Astrocyte of the cerebellum (primary cell): ENCODE measurements around the gene SH3BP1.
A peak's percentile ranks its signal among the peaks of the same experiment; 100 is the strongest.
"Not testable (repeated sequence)": the region's sequence is repeated elsewhere in the genome, so short reads cannot be mapped to it uniquely, and the experiment has no call there.

Experiments
- DNase-seq: peaks from one replicate; pipeline ENCODE4 v3.0.0-alpha.2; 2011; ENCODE audit warnings: low read depth
- H3K4me3 ChIP-seq: 2 replicates; pipeline ENCODE4 v1.5.1; 2011; ENCODE audit warnings: mild to moderate bottlenecking, low read depth, low read length, moderate library complexity
- in situ Hi-C: cut with HindIII; loops from 2 replicates; pipeline ENCODE4 v1.10.0; 2017; ENCODE audit warnings: low sequenced_read_pairs
- TF ChIP-seq, protein P1 (sequence below): IDR thresholded peaks from 2 replicates; pipeline ENCODE4 v1.5.1; 2012; ENCODE audit warnings: low read length, low read depth, moderate library complexity, mild to moderate bottlenecking; ENCODE audit errors: missing control alignments

The SH3BP1 gene

DNA sequence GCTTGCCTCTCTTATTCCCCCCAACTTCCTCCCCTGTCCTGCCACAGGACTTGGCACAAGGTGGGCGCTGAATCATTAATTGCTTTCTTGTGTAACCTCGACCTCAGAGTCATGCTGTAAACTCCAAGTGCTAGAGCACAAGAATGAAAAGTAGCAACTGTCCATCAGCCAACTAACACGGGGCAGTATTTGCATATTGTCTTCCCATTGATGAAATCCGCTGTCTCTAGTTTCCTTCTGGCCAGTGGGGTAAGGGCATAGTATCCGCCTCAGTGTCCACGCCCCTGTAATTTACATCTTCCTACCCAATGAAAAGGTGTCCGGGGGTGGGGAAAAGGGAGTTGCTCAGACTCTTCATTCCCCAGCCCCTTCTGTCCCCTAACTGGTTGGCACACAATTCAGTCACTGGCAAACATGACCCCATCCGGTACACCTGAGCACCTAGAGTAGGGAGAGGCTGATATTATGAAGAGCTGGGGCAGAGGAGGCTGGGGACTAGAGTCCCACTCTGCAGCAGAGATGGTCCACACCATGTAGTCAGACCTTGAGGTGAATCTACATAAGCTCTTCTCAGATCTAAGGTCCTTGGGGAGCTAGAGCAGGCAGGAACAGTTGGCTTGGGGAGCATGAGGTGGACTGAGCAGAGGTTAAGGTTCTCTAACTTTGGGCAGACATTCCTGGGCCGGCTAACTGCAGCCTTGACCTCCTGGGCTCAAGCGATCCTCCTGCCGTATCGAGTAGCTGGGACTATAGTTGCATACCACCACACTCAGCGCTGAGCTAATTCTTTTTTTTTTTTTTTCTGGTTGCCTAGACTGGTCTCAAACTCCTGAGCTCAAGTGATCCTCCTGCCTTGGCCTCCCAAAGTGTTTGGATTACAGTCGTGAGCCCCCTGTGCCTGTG lies 37.7 kb upstream of the SH3BP1 start:
- DNase-seq: no peak
- TF ChIP-seq, protein P1, sequence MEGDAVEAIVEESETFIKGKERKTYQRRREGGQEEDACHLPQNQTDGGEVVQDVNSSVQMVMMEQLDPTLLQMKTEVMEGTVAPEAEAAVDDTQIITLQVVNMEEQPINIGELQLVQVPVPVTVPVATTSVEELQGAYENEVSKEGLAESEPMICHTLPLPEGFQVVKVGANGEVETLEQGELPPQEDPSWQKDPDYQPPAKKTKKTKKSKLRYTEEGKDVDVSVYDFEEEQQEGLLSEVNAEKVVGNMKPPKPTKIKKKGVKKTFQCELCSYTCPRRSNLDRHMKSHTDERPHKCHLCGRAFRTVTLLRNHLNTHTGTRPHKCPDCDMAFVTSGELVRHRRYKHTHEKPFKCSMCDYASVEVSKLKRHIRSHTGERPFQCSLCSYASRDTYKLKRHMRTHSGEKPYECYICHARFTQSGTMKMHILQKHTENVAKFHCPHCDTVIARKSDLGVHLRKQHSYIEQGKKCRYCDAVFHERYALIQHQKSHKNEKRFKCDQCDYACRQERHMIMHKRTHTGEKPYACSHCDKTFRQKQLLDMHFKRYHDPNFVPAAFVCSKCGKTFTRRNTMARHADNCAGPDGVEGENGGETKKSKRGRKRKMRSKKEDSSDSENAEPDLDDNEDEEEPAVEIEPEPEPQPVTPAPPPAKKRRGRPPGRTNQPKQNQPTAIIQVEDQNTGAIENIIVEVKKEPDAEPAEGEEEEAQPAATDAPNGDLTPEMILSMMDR: no peak
- in situ Hi-C loops: no loop called here
- no peak overlapping the region for H3K4me3 ChIP-seq

GRCh38 chr22:37602546-37603277 lies 36.8 kb upstream of the SH3BP1 start:
- DNase-seq, H3K4me3 ChIP-seq, in situ Hi-C loops: not testable (repeated sequence)

DNA sequence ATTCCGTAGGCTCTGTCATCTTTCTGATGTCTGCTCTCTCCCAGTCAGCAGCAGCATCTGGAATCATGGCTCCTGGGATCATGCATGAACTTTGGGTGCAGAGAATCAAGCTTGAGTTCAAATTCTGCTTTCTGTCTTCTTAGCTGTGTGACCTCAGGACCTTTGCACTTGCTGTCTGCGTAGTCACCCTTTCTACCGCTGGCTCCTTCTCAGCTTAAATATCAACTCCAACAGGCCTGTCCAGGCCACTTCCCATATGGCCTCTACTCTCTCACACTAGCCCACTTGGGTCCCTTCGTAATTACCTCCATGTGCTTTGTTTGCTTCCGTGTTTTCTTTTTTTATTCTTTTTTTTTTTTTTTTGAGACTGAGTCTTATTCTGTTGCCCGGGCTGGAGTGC lies 35.4 kb upstream of the SH3BP1 start:
- H3K4me3 ChIP-seq: no peak overlapping the region
- in situ Hi-C loops: no loop called here
- TF ChIP-seq, protein P1: no peak
- DNase-seq: no peak

DNA sequence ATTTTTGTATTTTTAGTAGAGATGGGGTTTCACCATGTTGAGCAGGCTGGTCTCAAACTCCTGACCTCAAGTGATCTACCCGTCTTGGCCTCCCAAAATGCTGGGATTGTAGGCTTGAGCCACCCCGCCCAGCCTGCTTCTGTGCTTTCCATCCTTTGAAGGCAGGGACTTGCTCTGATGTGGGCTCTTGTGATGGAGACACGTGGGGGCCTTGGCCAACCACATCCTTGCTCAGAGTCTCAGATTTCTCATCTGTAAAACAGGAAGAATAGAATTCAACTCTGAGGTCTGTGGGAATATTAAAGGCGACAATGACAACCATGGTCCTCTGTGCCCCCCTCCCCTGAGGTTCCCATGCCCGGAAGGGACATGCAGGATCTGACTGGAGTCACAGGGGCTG lies 34.6 kb upstream of the SH3BP1 start:
- TF ChIP-seq, protein P1: no peak
- H3K4me3 ChIP-seq: no peak overlapping the region
- in situ Hi-C loops: no loop called here
- DNase-seq: no peak

DNA sequence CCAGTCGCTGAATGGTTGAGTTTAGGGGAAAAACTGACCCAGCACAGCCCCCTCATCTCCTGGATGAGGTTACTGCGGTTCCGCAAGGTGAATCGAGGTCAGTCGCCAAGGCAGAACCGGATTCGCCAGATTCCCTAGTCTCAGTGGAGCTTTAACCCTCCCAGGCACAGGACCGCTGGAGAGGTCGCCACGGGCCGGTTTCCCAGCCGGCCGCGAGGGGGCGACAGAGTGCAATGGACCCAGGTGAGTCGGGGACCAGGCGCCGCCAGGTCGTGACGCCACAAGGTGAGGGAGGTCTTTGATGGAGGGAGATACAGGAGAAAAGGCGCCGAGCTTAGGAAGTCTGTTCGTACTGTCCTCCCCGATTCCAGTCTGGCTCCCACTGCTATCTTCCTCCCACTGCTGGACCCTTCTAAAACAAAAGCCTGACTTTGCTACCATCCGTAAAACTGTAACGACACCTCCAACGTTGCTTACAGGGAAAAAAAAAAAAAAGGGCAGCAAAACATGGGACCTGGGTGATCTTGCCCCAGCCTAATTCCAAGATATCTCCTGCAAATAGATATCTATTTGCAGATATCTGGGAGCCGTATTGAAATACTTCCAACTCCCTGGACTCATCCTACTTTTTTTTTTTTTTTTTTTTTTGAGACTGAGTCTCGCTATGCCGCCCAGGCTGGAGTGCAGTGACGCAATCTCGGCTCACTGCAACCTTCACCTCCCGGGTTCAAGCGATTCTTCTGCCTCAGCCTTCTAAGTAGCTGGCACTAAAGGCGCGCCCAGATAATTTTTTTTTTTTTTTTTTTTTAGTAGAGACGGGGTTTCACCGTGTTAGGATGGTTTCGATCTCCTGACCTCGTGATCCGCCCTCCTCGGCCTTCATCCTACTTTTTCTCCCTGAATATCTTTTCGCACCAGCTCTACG lies 32.2 kb upstream of the SH3BP1 start:
- in situ Hi-C loops: no loop called here
- DNase-seq: no peak
- TF ChIP-seq, protein P1: peak; percentile 100
- peak overlapping the region; percentile 14 for H3K4me3 ChIP-seq

DNA sequence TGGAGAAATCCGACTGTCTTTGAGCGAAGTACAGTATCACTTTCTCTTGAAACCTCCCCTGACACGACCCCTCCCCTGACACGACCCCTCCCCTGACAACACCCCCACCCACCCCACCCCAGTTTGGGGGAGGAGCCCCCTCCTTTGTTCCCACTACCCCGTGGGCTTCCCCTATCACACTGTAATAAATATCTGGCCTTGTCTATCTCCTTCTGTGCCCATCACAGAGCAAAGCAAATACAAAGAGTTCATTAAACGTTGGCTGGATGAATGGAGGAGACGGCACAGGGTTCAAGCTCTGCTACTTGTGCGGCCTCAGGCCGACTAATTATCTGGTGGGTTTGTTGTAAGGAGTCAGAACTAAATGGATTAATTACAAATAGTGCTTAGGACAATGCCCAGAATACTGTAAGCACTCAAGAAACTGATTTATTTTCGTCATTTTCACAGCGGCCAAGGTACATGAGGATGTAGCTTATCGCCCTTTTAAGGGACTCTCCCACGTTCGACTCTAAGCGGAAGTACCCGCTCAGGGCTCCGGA lies 31.5 kb upstream of the SH3BP1 start:
- no peak for DNase-seq
- H3K4me3 ChIP-seq: peak overlapping the region; percentile 88
- in situ Hi-C loops: no loop called here
- TF ChIP-seq, protein P1: no peak
